ENCODE measurements around the gene MORC3. TPM values are rescaled to one million over a fixed set of nuclear protein-coding genes. Genes with fewer than 3 reads are reported as not detected.
A peak's percentile ranks its signal among the peaks of the same experiment; 100 is the strongest.

MORC3 gene
- total and polyA plus RNA-seq, 9 of the 15 experiments (the other 6 are each of a cell fraction or from before 2014, with no cell fraction given), result 12.7 to 53.7 (median 36.0) TPM

- DNase-seq (ENCODE audit: extremely low read depth in 1 of 4, low spot score in 3 of 4) (peak in 3 of 4 experiments; percentile 23 to 83 (median 69)), ATAC-seq (peak; percentile 39), FAIRE-seq (peak; percentile 85)
- in situ Hi-C loops (cut with MboI), result no loop called here
- Histone ChIP-seq H3K79me2 (ENCODE audit: control insufficient read depth, insufficient read depth, low read length) (peaks cover 62% of the 10 kb centered on the region), H3K9me3 (replicated peaks; ENCODE audit: control insufficient read depth, insufficient read depth, low read depth, low read length) (peaks cover 4% of the 10 kb centered on the region; the same call in 1 of the 2 replicates), H3K9me1 (ENCODE audit: control insufficient read depth, insufficient read depth, low read length) (no peaks in the 10 kb centered on the region), H2AFZ (ENCODE audit: low read depth, low read length) (no peak overlapping the region), H3K4me3 (peak overlapping the region; percentile 95), H3K4me2 (ENCODE audit: insufficient read depth, low read length) (peak overlapping the region; percentile 92), H3K27me3 (ENCODE audit: control insufficient read depth in 2 of 2, insufficient read depth in 2 of 2, low read length in 2 of 2) (no peaks in the 10 kb centered on the region; a peak in 1 of 5 replicates), H3K9ac (ENCODE audit: insufficient read depth in 1 of 2, low read depth in 2 of 2, low read length in 2 of 2) (peak overlapping the region; percentile 86 to 92), H4K20me1 (replicated peaks; ENCODE audit: control insufficient read depth, insufficient read depth, low read length) (peaks cover 22% of the 10 kb centered on the region), H3K4me1 (replicated peaks in 1 of 2; ENCODE audit: control insufficient read depth in 2 of 2, insufficient read depth in 2 of 2, low read length in 2 of 2) (peaks cover 9 to 24% of the 10 kb centered on the region in 2 experiments; a peak in 4 of 5 replicates), H3K27ac (ENCODE audit: extremely low read depth, low read depth, low read length) (peak overlapping the region; percentile 97), H3K36me3 (ENCODE audit: control insufficient read depth, insufficient read depth, low read length) (peaks cover 28% of the 10 kb centered on the region)
- ChIA-PET POLR2A (interaction anchor here (0.9 to 2.7 kb wide), 9 partner anchors 9 to 46 kb away, joined by 3 to 12 read pairs (median 6); no protein-coding TSS in a partner anchor), CTCF (ENCODE audit: low intra/inter-chr PET ratio) (no interaction called here)
- under 1% methylated on average over 8 of the region's 8 CpGs for WGBS (ENCODE audit: insufficient coverage, low coverage, missing lambda C conversion rate)
- intact Hi-C loops (cut with micrococcal nuclease), result loop anchor here (1.0 kb wide), 1 partner anchor 165 kb away; the partner anchor contains the start of gene DOP1B
- TSS peak; percentile 55 for BruUV-seq (replicated peaks)
- TF ChIP-seq TBL1XR1 (IDR thresholded peaks at IDR 0.05; ENCODE audit: low read length in 2 of 2) (peak in 1 of 2 experiments; percentile 36; a peak in 1 of 4 replicates), GTF2A2 (tag; IDR thresholded peaks at IDR 0.05) (no peak), RBM34 (IDR thresholded peaks at IDR 0.05; ENCODE audit: borderline replicate concordance, insufficient read depth, low read length) (no peak), HDAC8 (tag; IDR thresholded peaks at IDR 0.05) (0 out of 2 replicates have a peak, but pooled peaks have one; percentile 21), CREB1 (IDR thresholded peaks at IDR 0.05) (no peak), CREB1 (CRISPR knock-in tag; IDR thresholded peaks at IDR 0.05) (no peak), MEIS2 (IDR thresholded peaks at IDR 0.05; ENCODE audit: partially characterized antibody) (peak; percentile 51), EP300 (IDR thresholded peaks at IDR 0.05; ENCODE audit: low read length) (peak; percentile 53; the same call in 1 of the 2 replicates), HIVEP1 (CRISPR knock-in tag; IDR thresholded peaks at IDR 0.05) (no peak), HMBOX1 (IDR thresholded peaks at IDR 0.05) (peak; percentile 36; the same call in 1 of the 2 replicates), SETDB1 (IDR thresholded peaks at IDR 0.05; ENCODE audit: low read length) (no peak), DLX4 (CRISPR knock-in tag; IDR thresholded peaks at IDR 0.05) (no peak), CBFB (CRISPR knock-in tag; IDR thresholded peaks at IDR 0.05) (no peak), HMG20A (CRISPR knock-in tag; conservative IDR thresholded peaks at IDR 0.05) (no peak), HDAC1 (IDR thresholded peaks at IDR 0.05) (peak in 1 of 2 experiments; percentile 60; a peak in 2 of 4 replicates), AFF1 (IDR thresholded peaks at IDR 0.05; ENCODE audit: low read depth in 1 of 2, partially characterized antibody in 2 of 2) (peak in 1 of 2 experiments; percentile 3)
These were observed 1.5 kb downstream of the MORC3 start for GRCh38 chr21:36321325-36322082.
